Nephron progenitor cell (in vitro differentiated cells): ENCODE measurements around the gene RASA2.
"Not testable (repeated sequence)": the region's sequence is repeated elsewhere in the genome, so short reads cannot be mapped to it uniquely, and the experiment has no call there.

ENCODE experiments used
- DNase-seq: peaks from one replicate; pipeline ENCODE4 v3.0.0; 2021
- H3K27ac Mint-ChIP-seq: 2 replicates; pipeline ENCODE4 v1.8.0; 2021; ENCODE audit warnings: mild to moderate bottlenecking, moderate library complexity, mixed read lengths
- H3K27me3 Mint-ChIP-seq: 2 replicates; pipeline ENCODE4 v1.8.0; 2021; ENCODE audit warnings: mild to moderate bottlenecking, low read depth, mixed read lengths; ENCODE audit not compliant: poor library complexity
- H3K36me3 Mint-ChIP-seq: 2 replicates; pipeline ENCODE4 v1.8.0; 2021; ENCODE audit warnings: low read depth, mixed read lengths
- H3K4me1 Mint-ChIP-seq: 2 replicates; pipeline ENCODE4 v1.8.0; 2021; ENCODE audit warnings: mixed read lengths
- H3K4me3 Mint-ChIP-seq: 2 replicates; pipeline ENCODE4 v1.8.0; 2021; ENCODE audit warnings: mild to moderate bottlenecking, moderate library complexity, mixed read lengths
- H3K9me3 Mint-ChIP-seq: 2 replicates; pipeline ENCODE4 v1.8.0; 2021; ENCODE audit warnings: mild to moderate bottlenecking, moderate library complexity, mixed read lengths
- TF ChIP-seq, protein P1 (sequence below): fragments of 200-600 bp; sonication (generic); IDR thresholded peaks from 2 replicates; pipeline ENCODE4 v1.5.0; 2021; ENCODE audit warnings: antibody characterized with exemption

Gene RASA2

DNA sequence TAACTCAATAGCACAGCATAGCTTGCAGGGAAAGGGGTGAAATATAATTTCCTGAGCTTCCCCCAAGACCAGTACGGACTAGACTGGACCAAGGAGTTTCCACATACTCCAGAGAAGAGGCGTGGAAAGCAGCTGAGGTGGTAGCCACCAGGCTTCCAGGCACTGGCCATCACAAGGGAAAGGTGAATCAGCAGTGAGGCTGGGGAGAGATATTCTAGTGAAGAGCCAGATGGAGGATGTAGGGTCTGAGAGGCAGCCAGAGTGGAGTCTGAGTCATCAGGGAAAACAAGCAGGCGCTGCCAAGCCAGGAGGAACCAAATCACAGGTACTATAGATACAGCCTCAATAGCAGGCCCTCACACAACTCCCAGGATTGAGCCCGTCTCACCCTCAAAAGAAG, 9.6 kb upstream of the RASA2 start:
- Mint-ChIP-seq H3K4me3 (no peak overlapping the region), H3K4me1 (no peaks in the 10 kb centered on the region), H3K27ac (no peak overlapping the region), H3K27me3 (peaks cover 31% of the 10 kb centered on the region), H3K9me3 (peaks cover 7% of the 10 kb centered on the region), H3K36me3 (no peaks in the 10 kb centered on the region)
- no peak for DNase-seq
- TF ChIP-seq, protein P1, sequence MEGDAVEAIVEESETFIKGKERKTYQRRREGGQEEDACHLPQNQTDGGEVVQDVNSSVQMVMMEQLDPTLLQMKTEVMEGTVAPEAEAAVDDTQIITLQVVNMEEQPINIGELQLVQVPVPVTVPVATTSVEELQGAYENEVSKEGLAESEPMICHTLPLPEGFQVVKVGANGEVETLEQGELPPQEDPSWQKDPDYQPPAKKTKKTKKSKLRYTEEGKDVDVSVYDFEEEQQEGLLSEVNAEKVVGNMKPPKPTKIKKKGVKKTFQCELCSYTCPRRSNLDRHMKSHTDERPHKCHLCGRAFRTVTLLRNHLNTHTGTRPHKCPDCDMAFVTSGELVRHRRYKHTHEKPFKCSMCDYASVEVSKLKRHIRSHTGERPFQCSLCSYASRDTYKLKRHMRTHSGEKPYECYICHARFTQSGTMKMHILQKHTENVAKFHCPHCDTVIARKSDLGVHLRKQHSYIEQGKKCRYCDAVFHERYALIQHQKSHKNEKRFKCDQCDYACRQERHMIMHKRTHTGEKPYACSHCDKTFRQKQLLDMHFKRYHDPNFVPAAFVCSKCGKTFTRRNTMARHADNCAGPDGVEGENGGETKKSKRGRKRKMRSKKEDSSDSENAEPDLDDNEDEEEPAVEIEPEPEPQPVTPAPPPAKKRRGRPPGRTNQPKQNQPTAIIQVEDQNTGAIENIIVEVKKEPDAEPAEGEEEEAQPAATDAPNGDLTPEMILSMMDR: no peak

DNA sequence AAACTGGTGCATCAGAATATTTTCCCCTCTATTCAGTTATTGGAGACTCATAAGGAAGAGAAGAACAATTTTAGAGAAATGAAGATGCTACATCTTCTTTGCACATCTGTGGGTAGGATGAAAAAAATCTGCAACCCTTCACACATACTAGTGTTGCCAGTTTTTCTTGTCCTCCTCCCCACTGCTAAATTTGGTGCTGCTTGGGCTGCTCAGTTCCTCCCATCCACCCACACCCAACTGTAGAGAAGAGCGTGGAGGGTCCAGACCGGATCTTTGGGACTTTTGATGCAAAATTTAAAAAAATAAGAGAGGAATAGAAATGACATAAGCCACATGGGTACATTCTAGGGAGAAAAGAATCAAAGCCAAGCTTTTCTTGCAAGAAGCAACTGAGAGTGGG, 8.7 kb upstream of the RASA2 start:
- DNase-seq: no peak
- H3K27me3 Mint-ChIP-seq: peaks cover 31% of the 10 kb centered on the region
- H3K27ac Mint-ChIP-seq: no peak overlapping the region
- no peaks in the 10 kb centered on the region for H3K36me3 Mint-ChIP-seq
- no peaks in the 10 kb centered on the region for H3K4me1 Mint-ChIP-seq
- H3K4me3 Mint-ChIP-seq: no peak overlapping the region
- TF ChIP-seq, protein P1: no peak
- H3K9me3 Mint-ChIP-seq: no peaks in the 10 kb centered on the region

- H3K36me3 Mint-ChIP-seq, H3K4me3 Mint-ChIP-seq, H3K4me1 Mint-ChIP-seq, DNase-seq, H3K27ac Mint-ChIP-seq, H3K9me3 Mint-ChIP-seq: not testable (repeated sequence)
- H3K27me3 Mint-ChIP-seq: peaks cover 27% of the 10 kb centered on the region
Measured at GRCh38 chr3:141478840-141479239, 8.0 kb upstream of the RASA2 start.

DNA sequence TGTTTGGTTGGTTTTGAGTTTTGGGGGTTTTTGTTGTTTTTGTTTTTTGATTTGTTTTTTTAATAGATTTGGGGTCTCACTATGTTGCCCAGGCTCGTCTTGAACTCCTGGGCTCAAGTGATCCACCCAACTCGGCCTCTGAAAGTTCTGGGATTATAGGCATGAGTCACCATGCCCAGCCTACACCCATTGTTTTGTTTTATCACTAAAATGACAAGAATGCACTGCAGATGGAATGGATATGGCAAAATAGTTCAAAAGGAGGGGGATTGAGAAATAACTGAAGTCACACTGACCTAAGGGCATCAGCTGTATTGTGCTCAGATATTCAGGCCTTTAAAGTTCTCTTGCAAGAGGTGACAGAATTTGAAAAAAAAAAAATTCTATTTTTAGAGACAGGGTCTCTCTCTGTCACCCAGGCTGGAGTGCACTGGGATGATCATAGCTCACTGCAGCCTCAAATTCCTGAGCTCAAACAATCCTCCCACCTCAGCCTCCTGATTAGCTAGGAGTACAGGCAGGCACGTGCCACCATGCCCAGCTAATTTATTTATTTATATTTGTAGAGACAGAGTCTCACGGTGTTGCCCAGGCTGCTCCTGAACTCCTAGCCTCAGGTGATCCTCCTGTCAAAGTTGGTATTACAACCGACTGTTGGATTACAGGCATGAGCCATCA, 4.4 kb upstream of the RASA2 start:
- Mint-ChIP-seq H3K27ac (no peak overlapping the region), H3K36me3 (no peaks in the 10 kb centered on the region), H3K4me3 (no peak overlapping the region), H3K9me3 (no peaks in the 10 kb centered on the region), H3K27me3 (peaks cover 25% of the 10 kb centered on the region), H3K4me1 (peaks cover 9% of the 10 kb centered on the region)
- TF ChIP-seq, protein P1: no peak
- no peak for DNase-seq

- TF ChIP-seq, protein P1: no peak
- H3K27ac Mint-ChIP-seq: no peak overlapping the region
- H3K4me3 Mint-ChIP-seq: no peak overlapping the region
- no peaks in the 10 kb centered on the region for H3K36me3 Mint-ChIP-seq
- H3K4me1 Mint-ChIP-seq: peaks cover 27% of the 10 kb centered on the region
- H3K9me3 Mint-ChIP-seq: no peaks in the 10 kb centered on the region
- peaks cover 15% of the 10 kb centered on the region for H3K27me3 Mint-ChIP-seq
- no peak for DNase-seq
Measured at GRCh38 chr3:141484701-141485287, 2.0 kb upstream of the RASA2 start.

- TF ChIP-seq, protein P1: no peak
- Mint-ChIP-seq H3K4me1 (peaks cover 31% of the 10 kb centered on the region), H3K27ac (no peak overlapping the region), H3K9me3 (no peaks in the 10 kb centered on the region), H3K4me3 (peak overlapping the region; percentile 83), H3K36me3 (no peaks in the 10 kb centered on the region), H3K27me3 (peaks cover 15% of the 10 kb centered on the region)
- peak; percentile 13 for DNase-seq
Measured at GRCh38 chr3:141485641-141486495, 959 bp upstream of the RASA2 start.
